ENCODE data around the gene TUNAR. TPM values are rescaled to one million over a fixed set of nuclear protein-coding genes. Genes with fewer than 3 reads are reported as not detected.

TUNAR gene
- total RNA-seq, 1 experiment from 2014 or later: not detected

DNA sequence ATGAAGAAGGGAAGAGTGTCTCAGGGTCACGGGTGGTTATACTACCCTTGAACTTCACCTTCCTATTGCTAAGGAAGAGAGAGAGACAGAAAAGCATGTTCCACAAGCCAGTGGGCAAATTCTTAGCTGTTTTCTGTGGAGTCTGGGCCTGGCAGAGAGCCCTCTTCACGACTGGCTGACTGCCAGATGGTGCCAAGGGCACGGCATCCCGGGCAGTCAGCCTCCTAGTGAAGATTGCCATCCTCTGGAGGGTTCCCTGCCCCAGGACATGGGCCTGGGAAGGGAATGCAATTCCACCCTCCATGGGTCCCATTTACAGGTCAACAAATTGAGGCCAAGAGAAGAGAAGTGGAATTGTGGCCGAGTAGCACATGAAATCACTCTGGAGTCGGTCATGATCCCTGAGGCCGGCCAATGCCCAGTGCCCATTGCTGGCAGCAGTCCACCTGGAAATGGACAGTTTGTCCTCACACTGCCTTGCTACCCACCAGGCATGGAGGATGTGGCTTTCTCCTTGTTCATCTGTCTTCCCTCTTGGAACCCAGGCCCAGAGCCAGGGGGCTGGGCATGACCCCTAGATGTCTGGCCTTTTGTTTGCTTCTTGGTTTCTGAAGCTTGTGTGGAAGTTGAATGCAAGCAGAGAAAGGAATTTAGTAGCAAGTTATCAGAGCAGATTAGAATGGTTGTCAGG, 9.9 kb downstream of the TUNAR start:
- Histone ChIP-seq H3K9me3 (ENCODE audit: low read depth, low read length, poor library complexity, severe bottlenecking) (no peaks in the 10 kb centered on the region), H3K36me3 (ENCODE audit: insufficient read depth, low read length, poor library complexity, severe bottlenecking) (no peaks in the 10 kb centered on the region), H3K27me3 (replicated peaks; ENCODE audit: insufficient read depth, low read depth, low read length, poor library complexity) (peaks cover 35% of the 10 kb centered on the region), H3K27ac (ENCODE audit: low read depth, low read length, poor library complexity, severe bottlenecking) (no peak overlapping the region), H3K4me3 (ENCODE audit: low read depth, low read length, poor library complexity, severe bottlenecking) (no peak overlapping the region), H3K4me1 (ENCODE audit: insufficient read depth, low read length, poor library complexity, severe bottlenecking) (no peaks in the 10 kb centered on the region)
- no TSS peak for BruUV-seq (replicated peaks)
- ChIA-PET POLR2A (ENCODE audit: low non-redundant PET) (no interaction called here), CTCF (no interaction called here)
- DNase-seq (ENCODE audit: low spot score): no peak
- TF ChIP-seq CTCF (conservative IDR thresholded peaks at IDR 0.05; ENCODE audit: low read depth, low read length) (no peak), EZH2 (IDR thresholded peaks at IDR 0.05; ENCODE audit: borderline replicate concordance, low read depth, low read length, poor library complexity, severe bottlenecking) (no peak)
- intact Hi-C loops (cut with micrococcal nuclease; ENCODE audit: unreplicated experiment): no loop called here

- H3K27me3 ChIP-seq (replicated peaks; ENCODE audit: insufficient read depth, low read depth, low read length, poor library complexity): peaks cover 35% of the 10 kb centered on the region
- H3K4me1 ChIP-seq (ENCODE audit: insufficient read depth, low read length, poor library complexity, severe bottlenecking): no peaks in the 10 kb centered on the region
- BruUV-seq (replicated peaks): no TSS peak
- CTCF ChIA-PET: no interaction called here
- POLR2A ChIA-PET (ENCODE audit: low non-redundant PET): no interaction called here
- TF ChIP-seq EZH2 (IDR thresholded peaks at IDR 0.05; ENCODE audit: borderline replicate concordance, low read depth, low read length, poor library complexity, severe bottlenecking) (no peak), CTCF (conservative IDR thresholded peaks at IDR 0.05; ENCODE audit: low read depth, low read length) (no peak)
- no peak for DNase-seq (ENCODE audit: low spot score)
- H3K36me3 ChIP-seq (ENCODE audit: insufficient read depth, low read length, poor library complexity, severe bottlenecking): no peaks in the 10 kb centered on the region
- no peaks in the 10 kb centered on the region for H3K9me3 ChIP-seq (ENCODE audit: low read depth, low read length, poor library complexity, severe bottlenecking)
- no peak overlapping the region for H3K4me3 ChIP-seq (ENCODE audit: low read depth, low read length, poor library complexity, severe bottlenecking)
- intact Hi-C loops (cut with micrococcal nuclease; ENCODE audit: unreplicated experiment): no loop called here
- no peak overlapping the region for H3K27ac ChIP-seq (ENCODE audit: low read depth, low read length, poor library complexity, severe bottlenecking)
These were observed 10.7 kb downstream of the TUNAR start for GRCh38 chr14:95887351-95887750.

DNA sequence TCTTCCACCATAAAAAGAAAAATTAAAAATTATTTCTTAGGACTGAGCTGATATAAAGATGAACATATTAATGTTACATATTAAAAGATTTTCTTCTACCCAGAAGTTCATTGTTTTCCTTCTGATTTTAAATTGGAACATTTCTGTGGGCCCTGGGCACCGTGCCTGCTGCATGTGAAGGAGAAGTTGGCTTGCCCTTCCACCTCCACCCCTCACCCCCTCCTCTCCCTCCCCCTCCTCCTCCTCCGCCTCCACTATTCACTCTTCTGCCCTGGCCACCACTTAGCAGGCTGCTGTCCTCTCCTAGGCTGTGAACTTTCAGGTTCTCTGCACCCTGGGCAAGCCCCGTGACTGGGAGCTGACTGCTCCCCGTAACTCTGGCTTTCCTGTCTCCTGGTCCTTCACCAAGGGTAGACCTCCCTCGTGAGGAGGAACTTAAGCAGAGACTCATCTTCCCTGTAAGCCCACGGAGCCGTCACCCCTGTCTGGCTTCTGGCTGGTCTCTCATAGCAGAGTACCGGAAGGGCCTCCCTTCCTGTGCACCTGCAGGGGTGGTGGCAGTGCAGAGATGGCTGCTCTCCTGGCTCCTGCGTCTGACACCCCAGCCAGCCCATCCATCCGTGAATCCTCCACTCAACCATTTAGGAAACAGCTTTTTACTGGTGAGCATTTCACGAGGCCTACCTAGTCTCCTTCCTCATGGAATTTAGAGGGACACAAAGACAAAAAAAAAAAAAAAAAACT, 12.8 kb downstream of the TUNAR start:
- Histone ChIP-seq H3K4me1 (ENCODE audit: insufficient read depth, low read length, poor library complexity, severe bottlenecking) (no peaks in the 10 kb centered on the region), H3K27ac (ENCODE audit: low read depth, low read length, poor library complexity, severe bottlenecking) (no peak overlapping the region), H3K9me3 (ENCODE audit: low read depth, low read length, poor library complexity, severe bottlenecking) (no peaks in the 10 kb centered on the region), H3K27me3 (replicated peaks; ENCODE audit: insufficient read depth, low read depth, low read length, poor library complexity) (peaks cover 45% of the 10 kb centered on the region), H3K36me3 (ENCODE audit: insufficient read depth, low read length, poor library complexity, severe bottlenecking) (no peaks in the 10 kb centered on the region), H3K4me3 (ENCODE audit: low read depth, low read length, poor library complexity, severe bottlenecking) (no peak overlapping the region)
- CTCF ChIA-PET: no interaction called here
- no TSS peak for BruUV-seq (replicated peaks)
- POLR2A ChIA-PET (ENCODE audit: low non-redundant PET): no interaction called here
- intact Hi-C loops (cut with micrococcal nuclease; ENCODE audit: unreplicated experiment): no loop called here
- DNase-seq (ENCODE audit: low spot score): no peak
- no peak for TF ChIP-seq CTCF (conservative IDR thresholded peaks at IDR 0.05; ENCODE audit: low read depth, low read length)
- TF ChIP-seq EZH2 (IDR thresholded peaks at IDR 0.05; ENCODE audit: borderline replicate concordance, low read depth, low read length, poor library complexity, severe bottlenecking): no peak

All from A673 (cell line).